ENCODE measurements around the gene CCDC178.

CCDC178 gene

GRCh38 chr18:32934201-32934600 lies 506.3 kb downstream of the CCDC178 start:
- Histone ChIP-seq H3K27ac (no peak overlapping the region), H3K4me3 (no peak overlapping the region)
- TF ChIP-seq CTCF (IDR thresholded peaks at IDR 0.05): no peak
- no peak for DNase-seq (ENCODE audit: low spot score)

GRCh38 chr18:32930695-32931301 lies 509.7 kb downstream of the CCDC178 start:
- DNase-seq (ENCODE audit: low spot score): no peak
- Histone ChIP-seq H3K27ac (no peak overlapping the region), H3K4me3 (no peak overlapping the region)
- no peak for TF ChIP-seq CTCF (IDR thresholded peaks at IDR 0.05)

- Histone ChIP-seq H3K4me3 (no peak overlapping the region), H3K27ac (no peak overlapping the region)
- no peak for DNase-seq (ENCODE audit: low spot score)
- no peak for TF ChIP-seq CTCF (IDR thresholded peaks at IDR 0.05)
Observed at GRCh38 chr18:32929213-32929612, 511.3 kb downstream of the CCDC178 start.

- Histone ChIP-seq H3K4me3 (no peak overlapping the region), H3K27ac (no peak overlapping the region)
- TF ChIP-seq CTCF (IDR thresholded peaks at IDR 0.05): no peak
- no peak for DNase-seq (ENCODE audit: low spot score)
Observed at GRCh38 chr18:32922951-32923430, 517.5 kb downstream of the CCDC178 start.

GRCh38 chr18:32920796-32921787 lies 519.4 kb downstream of the CCDC178 start:
- no peak overlapping the region for H3K4me3 ChIP-seq
- no peak for DNase-seq (ENCODE audit: low spot score)
- TF ChIP-seq CTCF (IDR thresholded peaks at IDR 0.05): no peak
- no peak overlapping the region for H3K27ac ChIP-seq

- Histone ChIP-seq H3K27ac (no peak overlapping the region), H3K4me3 (no peak overlapping the region)
- TF ChIP-seq CTCF (IDR thresholded peaks at IDR 0.05): no peak
- DNase-seq (ENCODE audit: low spot score): no peak
Observed at GRCh38 chr18:32919799-32920198, 520.7 kb downstream of the CCDC178 start.
